IMR-90 (cell line): Measurements from ENCODE around the gene GPR176. TPM values are rescaled to one million over a fixed set of nuclear protein-coding genes. Genes with fewer than 3 reads are reported as not detected.

Source experiments
- ATAC-seq: fragments of 200-7000 bp; cut with Tn5 transposase; 2 replicates; pipeline ENCODE4 v1.9.1; 2020; ENCODE audit warnings: low read depth, mild to moderate bottlenecking, moderate library complexity
- BruUV-seq: library from RNA; stranded (reverse); fragments of 400-500 nt; replicated peaks from 2 replicates; lab custom pipeline; 2021; lab: Mats Ljungman, UMichigan
- CTCF ChIA-PET: fragments of 300-600 bp; formaldehyde crosslinking; extraction: SDS; loops from one replicate; lab custom pipeline; 2021; ENCODE audit warnings: antibody characterized with exemption; lab: Yijun Ruan, JAX
- POLR2A ChIA-PET: fragments of 300-600 bp; sonication (Branson Sonifier 250); formaldehyde crosslinking; loops from one replicate; lab custom pipeline; 2022; ENCODE audit warnings: antibody characterized with exemption; ENCODE audit not compliant: unreplicated experiment; lab: Charles Lee
- DNase-seq: peaks from one replicate; pipeline ENCODE4 v3.0.0; 2013
- H2AFZ ChIP-seq: replicated peaks from 2 replicates; pipeline ENCODE3; 2013; ENCODE audit warnings: low read length, mild to moderate bottlenecking; ENCODE audit not compliant: poor library complexity
- H2AK5ac ChIP-seq: 2 replicates; pipeline ENCODE4 v1.6.1; 2013; ENCODE audit warnings: low read depth, low read length, inconsistent platforms
- H2AK9ac ChIP-seq: replicated peaks from 2 replicates; pipeline ENCODE3; 2013; ENCODE audit warnings: mild to moderate bottlenecking, low read depth, low read length, moderate library complexity; ENCODE audit not compliant: poor library complexity
- H2BK120ac ChIP-seq: 2 replicates; pipeline ENCODE4 v1.6.1; 2013; ENCODE audit warnings: low read depth, low read length, inconsistent platforms
- H2BK15ac ChIP-seq: 3 replicates; pipeline ENCODE4 v1.6.1; 2013; ENCODE audit warnings: low read depth, low read length, inconsistent platforms
- H2BK20ac ChIP-seq: 2 replicates; pipeline ENCODE4 v1.6.1; 2013; ENCODE audit warnings: low read depth, mild to moderate bottlenecking, inconsistent platforms, low read length, moderate library complexity
- H2BK5ac ChIP-seq: 2 replicates; pipeline ENCODE4 v1.6.1; 2013; ENCODE audit warnings: mild to moderate bottlenecking, low read depth, low read length, inconsistent platforms; ENCODE audit not compliant: poor library complexity, severe bottlenecking
- H3K14ac ChIP-seq: replicated peaks from 2 replicates; pipeline ENCODE4 v1.6.1; 2013; ENCODE audit warnings: low read depth, low read length, inconsistent platforms
- H3K18ac ChIP-seq: 2 replicates; pipeline ENCODE4 v1.6.1; 2013; ENCODE audit warnings: low read depth, low read length, control low read depth
- H3K23ac ChIP-seq: 2 replicates; pipeline ENCODE4 v1.6.1; 2013; ENCODE audit warnings: low read depth, low read length, inconsistent platforms
- H3K27ac ChIP-seq: 2 replicates; pipeline ENCODE4 v1.5.1; 2013; ENCODE audit warnings: mild to moderate bottlenecking, control low read depth, low read length; ENCODE audit not compliant: insufficient read depth
- H3K27me3 ChIP-seq: 2 replicates; pipeline ENCODE4 v1.6.1; 2013; ENCODE audit warnings: low read length; ENCODE audit not compliant: control insufficient read depth, insufficient read depth
- H3K36me3 ChIP-seq: 2 replicates; pipeline ENCODE4 v1.6.1; 2013; ENCODE audit warnings: low read length, mixed read lengths; ENCODE audit not compliant: control insufficient read depth, insufficient read depth
- H3K4ac ChIP-seq: 2 replicates; pipeline ENCODE4 v1.6.1; 2013; ENCODE audit warnings: low read depth, low read length, inconsistent platforms
- H3K4me1 ChIP-seq: 2 replicates; pipeline ENCODE4 v1.6.1; 2013; ENCODE audit warnings: low read length, mixed read lengths; ENCODE audit not compliant: control insufficient read depth, insufficient read depth
- H3K4me2 ChIP-seq: 2 replicates; pipeline ENCODE4 v1.6.1; 2013; ENCODE audit warnings: low read depth, mild to moderate bottlenecking, control low read depth, low read length, moderate library complexity
- H3K4me3 ChIP-seq: 2 replicates; pipeline ENCODE4 v1.5.1; 2013; ENCODE audit warnings: low read depth, mild to moderate bottlenecking, control low read depth, low read length, moderate library complexity; ENCODE audit not compliant: insufficient read depth
- H3K56ac ChIP-seq: 2 replicates; pipeline ENCODE4 v1.6.1; 2013; ENCODE audit warnings: low read length, inconsistent platforms; ENCODE audit not compliant: insufficient read depth; ENCODE audit errors: extremely low read depth
- H3K79me1 ChIP-seq, 2 experiments: 2 replicates each; pipeline ENCODE4 v1.6.1; 2013; ENCODE audit warnings: low read length in 2 of 2, inconsistent platforms in 1 of 2, low read depth in 1 of 2
- H3K9ac ChIP-seq: 2 replicates; pipeline ENCODE4 v1.6.1; 2013; ENCODE audit warnings: low read depth, low read length, control low read depth
- H3K9me1 ChIP-seq: 2 replicates; pipeline ENCODE4 v1.6.1; 2013; ENCODE audit warnings: low read length, inconsistent platforms; ENCODE audit not compliant: insufficient read depth
- H3K9me3 ChIP-seq: 2 replicates; pipeline ENCODE4 v1.6.1; 2013; ENCODE audit warnings: low read length; ENCODE audit not compliant: control insufficient read depth, insufficient read depth
- H4K20me1 ChIP-seq: 2 replicates; pipeline ENCODE4 v1.6.1; 2013; ENCODE audit warnings: low read length, inconsistent platforms; ENCODE audit not compliant: insufficient read depth
- H4K5ac ChIP-seq: 2 replicates; pipeline ENCODE4 v1.6.1; 2013; ENCODE audit warnings: mild to moderate bottlenecking, low read depth, low read length, control low read depth
- H4K8ac ChIP-seq, 2 experiments: 2 replicates each; pipeline ENCODE4 v1.6.1; 2013; ENCODE audit warnings: low read depth in 2 of 2, low read length in 2 of 2, control low read depth in 1 of 2, inconsistent platforms in 1 of 2
- H4K91ac ChIP-seq: 2 replicates; pipeline ENCODE4 v1.6.1; 2013; ENCODE audit warnings: low read depth, low read length, inconsistent platforms; ENCODE audit not compliant: insufficient read depth
- BHLHE40 ChIP-seq: fragments of 150-350 bp; IDR thresholded peaks from 2 replicates; pipeline ENCODE4 v1.6.1; 2016; ENCODE audit warnings: mild to moderate bottlenecking, low read depth, low read length
- CEBPB ChIP-seq: IDR thresholded peaks from 2 replicates; pipeline ENCODE4 v1.6.1; 2012; ENCODE audit warnings: low read depth, low read length, improper control_type of control experiment
- CHD1 ChIP-seq: IDR thresholded peaks from 2 replicates; pipeline ENCODE4 v1.6.1; 2012; ENCODE audit warnings: low read depth, low read length, improper control_type of control experiment
- ELK1 ChIP-seq: fragments of 150-350 bp; IDR thresholded peaks from 2 replicates; pipeline ENCODE4 v1.6.1; 2016; ENCODE audit warnings: low read depth, mild to moderate bottlenecking, low read length, moderate library complexity, borderline replicate concordance
- FOS ChIP-seq: fragments of 150-350 bp; IDR thresholded peaks from 2 replicates; pipeline ENCODE4 v1.6.1; 2016; ENCODE audit warnings: low read depth, low read length
- MAFK ChIP-seq: IDR thresholded peaks from 2 replicates; pipeline ENCODE4 v1.6.1; 2012; ENCODE audit warnings: low read depth, low read length, improper control_type of control experiment
- MAZ ChIP-seq: IDR thresholded peaks from 2 replicates; pipeline ENCODE4 v1.6.1; 2012; ENCODE audit warnings: low read depth, mild to moderate bottlenecking, low read length, improper control_type of control experiment, moderate library complexity, borderline replicate concordance
- MXI1 ChIP-seq: IDR thresholded peaks from 2 replicates; pipeline ENCODE4 v1.6.1; 2012; ENCODE audit warnings: low read depth, mild to moderate bottlenecking, low read length, moderate library complexity, borderline replicate concordance
- NFE2L2 ChIP-seq: fragments of 150-350 bp; IDR thresholded peaks from 2 replicates; pipeline ENCODE4 v1.6.1; 2016; ENCODE audit warnings: low read depth, mild to moderate bottlenecking, low read length
- POLR2A ChIP-seq: IDR thresholded peaks from 2 replicates; pipeline ENCODE4 v1.6.1; 2012; ENCODE audit warnings: mild to moderate bottlenecking, low read depth, low read length
- RAD21 ChIP-seq: IDR thresholded peaks from 2 replicates; pipeline ENCODE4 v1.6.1; 2012; ENCODE audit warnings: low read length, improper control_type of control experiment
- RCOR1 ChIP-seq: IDR thresholded peaks from 2 replicates; pipeline ENCODE4 v1.6.1; 2012; ENCODE audit warnings: mild to moderate bottlenecking, low read length, improper control_type of control experiment; ENCODE audit not compliant: insufficient replicate concordance
- RFX5 ChIP-seq: IDR thresholded peaks from 2 replicates; pipeline ENCODE4 v1.8.0; 2012; ENCODE audit warnings: low read depth, mild to moderate bottlenecking, low read length, moderate library complexity
- SMC3 ChIP-seq: fragments of 150-350 bp; IDR thresholded peaks from 2 replicates; pipeline ENCODE4 v1.6.1; 2016; ENCODE audit warnings: low read depth, mild to moderate bottlenecking, antibody characterized with exemption, low read length, moderate library complexity
- WGBS, 2 experiments: methylation state at CpG; one replicate each; pipeline versions ENCODE4 v1.1.5 to v1.1.7; 2013; ENCODE audit warnings: missing lambda C conversion rate in 2 of 2; ENCODE audit not compliant: insufficient read length in 1 of 2; ENCODE audit errors: extremely low coverage in 2 of 2; 5-methylcytosine and 5-hydroxymethylcytosine counted together
- dilution Hi-C: fragments of 300-500 bp; cut with HindIII; formaldehyde crosslinking; loops from one replicate; pipeline ENCODE4 v1.14.3; 2018; ENCODE audit warnings: low sequenced_read_pairs; ENCODE audit not compliant: unreplicated experiment
- in situ Hi-C: fragments of 300-500 bp; cut with MboI; formaldehyde crosslinking; loops from 3 replicates; pipeline ENCODE4 v1.14.3; 2019; ENCODE audit warnings: low sequenced_read_pairs, inconsistent platforms, mixed read lengths
- intact Hi-C: fragments of 100-400 bp; cut with micrococcal nuclease; formaldehyde crosslinking; loops from 2 replicates; pipeline ENCODE4 v1.10.0; 2022
- polyA plus RNA-seq, 3 experiments: library from polyadenylated mRNA; depleted of rRNA; stranded (reverse); fragments of >200 nt; gene quantifications; 2 replicates each; pipeline ENCODE4 v1.2.3, GENCODE V29; 2012; ENCODE audit warnings: low replicate concordance in 1 of 3
- total RNA-seq: library from RNA; depleted of rRNA; stranded (reverse); fragments of >200 nt; gene quantifications from 2 replicates; pipeline ENCODE4 v1.2.3, GENCODE V29; 2012
- TF ChIP-seq, protein P1 (sequence below): fragments of 150-350 bp; IDR thresholded peaks from 2 replicates; pipeline ENCODE4 v1.6.1; 2017; ENCODE audit warnings: mild to moderate bottlenecking, antibody characterized with exemption, low read length, low read depth
- TF ChIP-seq, protein P2 (sequence below): conservative IDR thresholded peaks from 2 replicates; pipeline ENCODE4 v1.5.1; 2012; ENCODE audit warnings: mild to moderate bottlenecking, low read depth, low read length, improper control_type of control experiment

The GPR176 gene
- total and polyA plus RNA-seq, 2 of the 4 experiments (the other 2 are of a cell fraction): 114 to 246 TPM

DNA sequence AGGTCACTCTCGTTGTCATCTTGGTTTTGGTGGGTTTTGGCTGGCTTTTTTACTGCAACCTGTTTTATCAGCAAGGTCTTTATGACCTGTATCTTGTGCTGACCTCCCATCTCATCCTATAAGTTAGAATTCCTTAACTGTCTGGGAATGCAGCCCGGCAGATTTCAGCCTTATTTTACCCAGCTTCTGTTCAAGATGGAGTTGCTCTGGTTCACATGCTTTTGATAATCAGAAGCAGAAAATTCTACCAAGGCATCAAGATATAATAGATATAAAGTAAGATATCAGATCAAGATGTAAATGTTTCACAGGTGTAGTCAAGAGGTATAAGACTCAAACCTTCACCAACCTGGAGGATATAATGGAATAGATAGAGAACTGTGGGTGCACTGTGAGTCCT lies 16.0 kb downstream of the GPR176 start:
- H3K4ac ChIP-seq: no peak overlapping the region
- H3K79me1 ChIP-seq: peaks cover 31 to 87% of the 10 kb centered on the region in 2 experiments
- no peak overlapping the region for H4K5ac ChIP-seq
- no peak overlapping the region for H4K91ac ChIP-seq
- no peak overlapping the region for H3K14ac ChIP-seq
- WGBS, 2 experiments: no CpG with 5 or more reads among the region's 2 CpGs
- peaks cover 83% of the 10 kb centered on the region for H4K20me1 ChIP-seq
- H2BK15ac ChIP-seq: no peak overlapping the region
- H3K4me3 ChIP-seq: no peak overlapping the region
- ATAC-seq (no peak), DNase-seq (no peak)
- H3K9ac ChIP-seq: no peak overlapping the region
- H2AK9ac ChIP-seq: no peak overlapping the region
- no peak overlapping the region for H2AFZ ChIP-seq
- no peak overlapping the region for H2BK20ac ChIP-seq
- no peak overlapping the region for H3K4me2 ChIP-seq
- in situ Hi-C loops: no loop called here
- no peak overlapping the region for H2AK5ac ChIP-seq
- H3K56ac ChIP-seq: no peak overlapping the region
- no peak overlapping the region for H2BK5ac ChIP-seq
- intact Hi-C loops: no loop called here
- H2BK120ac ChIP-seq: no peak overlapping the region
- H3K9me1 ChIP-seq: peaks cover 43% of the 10 kb centered on the region
- H3K18ac ChIP-seq: no peak overlapping the region
- H4K8ac ChIP-seq: no peak overlapping the region
- H3K4me1 ChIP-seq: peaks cover 31% of the 10 kb centered on the region
- no peaks in the 10 kb centered on the region for H3K27me3 ChIP-seq
- BruUV-seq: no TSS peak
- TF ChIP-seq MAZ: no peak
- no peak for TF ChIP-seq RCOR1
- no peak for TF ChIP-seq CHD1
- no peak for TF ChIP-seq MAFK
- TF ChIP-seq, protein P1, sequence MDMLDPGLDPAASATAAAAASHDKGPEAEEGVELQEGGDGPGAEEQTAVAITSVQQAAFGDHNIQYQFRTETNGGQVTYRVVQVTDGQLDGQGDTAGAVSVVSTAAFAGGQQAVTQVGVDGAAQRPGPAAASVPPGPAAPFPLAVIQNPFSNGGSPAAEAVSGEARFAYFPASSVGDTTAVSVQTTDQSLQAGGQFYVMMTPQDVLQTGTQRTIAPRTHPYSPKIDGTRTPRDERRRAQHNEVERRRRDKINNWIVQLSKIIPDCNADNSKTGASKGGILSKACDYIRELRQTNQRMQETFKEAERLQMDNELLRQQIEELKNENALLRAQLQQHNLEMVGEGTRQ: no peak
- TF ChIP-seq BHLHE40: no peak
- no peak for TF ChIP-seq NFE2L2
- no peak for TF ChIP-seq ELK1
- TF ChIP-seq, protein P2, sequence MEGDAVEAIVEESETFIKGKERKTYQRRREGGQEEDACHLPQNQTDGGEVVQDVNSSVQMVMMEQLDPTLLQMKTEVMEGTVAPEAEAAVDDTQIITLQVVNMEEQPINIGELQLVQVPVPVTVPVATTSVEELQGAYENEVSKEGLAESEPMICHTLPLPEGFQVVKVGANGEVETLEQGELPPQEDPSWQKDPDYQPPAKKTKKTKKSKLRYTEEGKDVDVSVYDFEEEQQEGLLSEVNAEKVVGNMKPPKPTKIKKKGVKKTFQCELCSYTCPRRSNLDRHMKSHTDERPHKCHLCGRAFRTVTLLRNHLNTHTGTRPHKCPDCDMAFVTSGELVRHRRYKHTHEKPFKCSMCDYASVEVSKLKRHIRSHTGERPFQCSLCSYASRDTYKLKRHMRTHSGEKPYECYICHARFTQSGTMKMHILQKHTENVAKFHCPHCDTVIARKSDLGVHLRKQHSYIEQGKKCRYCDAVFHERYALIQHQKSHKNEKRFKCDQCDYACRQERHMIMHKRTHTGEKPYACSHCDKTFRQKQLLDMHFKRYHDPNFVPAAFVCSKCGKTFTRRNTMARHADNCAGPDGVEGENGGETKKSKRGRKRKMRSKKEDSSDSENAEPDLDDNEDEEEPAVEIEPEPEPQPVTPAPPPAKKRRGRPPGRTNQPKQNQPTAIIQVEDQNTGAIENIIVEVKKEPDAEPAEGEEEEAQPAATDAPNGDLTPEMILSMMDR: no peak
- TF ChIP-seq CEBPB: no peak
- TF ChIP-seq SMC3: no peak
- no peak for TF ChIP-seq RFX5
- no peak for TF ChIP-seq MXI1
- no peak for TF ChIP-seq POLR2A
- TF ChIP-seq RAD21: no peak
- no peak for TF ChIP-seq FOS
- dilution Hi-C loops: no loop called here
- CTCF ChIA-PET: no interaction called here
- H3K27ac ChIP-seq: no peak overlapping the region
- H3K9me3 ChIP-seq: no peaks in the 10 kb centered on the region
- H3K36me3 ChIP-seq: peaks cover 3% of the 10 kb centered on the region
- POLR2A ChIA-PET: no interaction called here
- no peak overlapping the region for H3K23ac ChIP-seq
